HG03108 (cell line): ENCODE data around the gene BEST2.
"Not testable (repeated sequence)": the region's sequence is repeated elsewhere in the genome, so short reads cannot be mapped to it uniquely, and the experiment has no call there.

Experiments
- ATAC-seq: cut with Tn5 transposase; IDR thresholded peaks from one replicate; pipeline ENCODE4 v1.9.1; 2021; ENCODE audit warnings: moderate library complexity; ENCODE audit not compliant: unreplicated experiment

The BEST2 gene

DNA sequence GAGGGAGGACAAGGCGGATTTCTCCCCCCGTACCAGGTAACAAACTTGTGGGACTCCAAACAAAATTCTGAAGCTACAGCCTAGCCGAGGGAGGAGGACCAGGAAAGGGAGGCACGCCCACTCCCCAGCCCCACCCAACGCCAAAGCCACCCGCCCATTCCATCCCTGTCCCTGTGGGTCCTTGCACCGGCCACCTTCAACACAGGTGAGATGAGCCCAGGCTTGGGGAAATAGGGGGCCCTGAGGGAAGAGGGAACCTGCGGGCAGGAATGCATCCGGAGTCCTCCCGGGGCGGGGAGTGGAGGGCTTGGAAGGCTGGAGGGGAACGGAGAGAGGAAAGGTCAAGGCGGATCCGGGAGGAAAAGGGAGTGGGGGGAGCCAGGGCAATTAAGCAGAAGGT is at the start of gene BEST2:
Gene BEST2 (plus strand): TSS at position 157 of the 400 bp plus-strand sequence. CDS start 802 bp downstream, outside the sequence.
- no peak for ATAC-seq

DNA sequence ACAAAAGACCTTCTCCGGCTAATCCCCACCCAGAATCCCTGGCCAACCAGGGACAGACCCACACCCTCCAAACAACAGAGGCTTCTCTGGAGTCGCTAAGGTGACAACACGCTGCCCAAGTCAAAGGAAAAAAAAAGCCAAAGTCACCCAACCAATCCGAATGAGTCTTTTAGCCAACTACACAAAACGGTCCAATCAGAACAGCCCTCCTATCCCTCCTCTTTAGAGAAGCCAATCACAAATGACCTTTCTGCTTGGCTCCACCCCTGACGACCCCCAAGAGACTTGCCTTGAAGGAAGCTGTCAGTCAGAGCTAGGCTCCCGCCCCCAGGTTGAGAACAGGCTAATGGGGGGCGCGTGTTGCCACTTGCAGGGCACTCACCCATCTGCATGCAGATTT is 48.5 kb upstream of the BEST2 start:
- ATAC-seq, result no peak

DNA sequence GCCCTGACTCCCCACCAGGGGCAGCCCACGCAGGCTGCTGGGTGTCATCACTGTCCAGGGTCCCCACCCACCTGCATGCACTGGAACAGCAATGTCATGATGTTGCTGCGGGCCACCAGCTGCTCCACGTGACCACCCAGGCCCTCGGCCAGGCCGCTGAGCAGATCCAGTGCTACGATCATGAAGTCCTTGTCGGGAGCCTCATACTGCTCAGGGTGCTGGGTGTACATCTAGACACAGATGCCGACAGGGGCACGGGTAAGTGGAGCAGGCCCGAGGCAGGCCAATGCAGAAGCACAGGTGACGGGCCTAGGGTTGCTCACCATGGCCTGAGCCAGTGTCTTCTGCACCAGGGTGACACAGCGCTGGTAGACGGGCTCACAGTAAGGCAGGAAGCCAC is 46.4 kb upstream of the BEST2 start:
- ATAC-seq, result no peak

- ATAC-seq, result no peak
Observed at GRCh38 chr19:12705654-12706331, 45.8 kb upstream of the BEST2 start.

DNA sequence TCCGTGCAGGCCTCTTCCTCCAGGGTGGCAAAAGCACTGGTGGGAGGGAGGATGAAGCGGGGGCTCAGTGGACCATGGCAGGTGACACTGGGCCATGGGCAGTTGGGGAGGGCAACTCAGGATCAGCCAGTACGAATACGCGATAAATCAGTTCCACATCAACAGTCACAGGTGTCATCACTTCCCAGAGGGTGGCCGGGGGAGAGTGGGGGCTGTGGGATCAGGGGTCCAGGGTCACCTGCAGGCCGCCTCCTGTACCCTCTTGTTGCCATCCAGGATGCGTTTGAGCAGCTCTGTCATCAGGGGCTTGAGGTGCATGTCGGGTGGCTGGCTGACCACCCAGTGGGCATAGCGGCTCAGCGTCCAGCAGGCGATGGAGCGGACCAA is 45.3 kb upstream of the BEST2 start:
- no peak for ATAC-seq

GRCh38 chr19:12708641-12709040 is 43.0 kb upstream of the BEST2 start:
- ATAC-seq, result no peak

GRCh38 chr19:12711187-12711586 is 40.4 kb upstream of the BEST2 start:
- no peak for ATAC-seq

- ATAC-seq, result not testable (repeated sequence)
Observed at GRCh38 chr19:12712077-12712476, 39.5 kb upstream of the BEST2 start.

- not testable (repeated sequence) for ATAC-seq
Observed at GRCh38 chr19:12713304-12713703, 38.3 kb upstream of the BEST2 start.

DNA sequence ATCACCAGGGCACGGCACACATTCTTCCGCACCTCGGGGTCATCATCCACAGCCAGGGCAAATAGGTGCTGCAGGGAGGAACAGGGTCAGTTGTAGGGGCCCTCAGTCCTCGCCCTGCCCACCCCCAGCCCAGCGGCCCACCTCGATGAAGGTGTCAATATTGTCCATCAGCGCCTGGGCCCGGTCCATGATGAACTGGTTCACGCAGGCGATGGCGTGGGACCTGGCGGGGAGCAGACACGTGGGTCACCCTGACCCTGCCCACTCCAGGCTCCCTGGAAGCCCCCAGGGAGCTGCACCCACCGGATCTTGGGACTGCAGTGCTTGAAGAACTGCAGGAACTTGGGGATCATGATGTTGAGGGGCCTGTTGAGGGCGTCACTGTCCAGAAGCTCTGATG is 36.5 kb upstream of the BEST2 start:
- ATAC-seq, result no peak

DNA sequence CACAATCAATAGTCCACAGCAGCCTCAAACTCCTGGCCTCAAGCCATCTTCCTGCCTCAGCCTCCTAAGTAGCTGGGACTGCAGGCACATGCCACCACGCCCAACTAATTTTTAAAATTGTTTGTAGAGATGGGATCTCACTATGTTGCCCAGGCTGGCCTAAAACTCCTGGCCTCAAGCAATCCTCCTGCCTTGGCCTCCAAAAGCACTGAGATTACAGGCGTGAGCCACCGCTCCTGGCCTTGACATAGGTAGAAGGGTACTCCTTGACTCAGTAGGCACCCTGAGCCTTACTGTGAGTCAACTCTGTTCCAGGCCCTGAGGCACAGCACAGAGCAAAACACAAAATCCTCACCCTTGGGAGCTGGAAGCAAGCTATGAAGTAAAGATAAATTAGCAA is 35.7 kb upstream of the BEST2 start:
- no peak for ATAC-seq

GRCh38 chr19:12720296-12720695 is 31.3 kb upstream of the BEST2 start:
- no peak for ATAC-seq

DNA sequence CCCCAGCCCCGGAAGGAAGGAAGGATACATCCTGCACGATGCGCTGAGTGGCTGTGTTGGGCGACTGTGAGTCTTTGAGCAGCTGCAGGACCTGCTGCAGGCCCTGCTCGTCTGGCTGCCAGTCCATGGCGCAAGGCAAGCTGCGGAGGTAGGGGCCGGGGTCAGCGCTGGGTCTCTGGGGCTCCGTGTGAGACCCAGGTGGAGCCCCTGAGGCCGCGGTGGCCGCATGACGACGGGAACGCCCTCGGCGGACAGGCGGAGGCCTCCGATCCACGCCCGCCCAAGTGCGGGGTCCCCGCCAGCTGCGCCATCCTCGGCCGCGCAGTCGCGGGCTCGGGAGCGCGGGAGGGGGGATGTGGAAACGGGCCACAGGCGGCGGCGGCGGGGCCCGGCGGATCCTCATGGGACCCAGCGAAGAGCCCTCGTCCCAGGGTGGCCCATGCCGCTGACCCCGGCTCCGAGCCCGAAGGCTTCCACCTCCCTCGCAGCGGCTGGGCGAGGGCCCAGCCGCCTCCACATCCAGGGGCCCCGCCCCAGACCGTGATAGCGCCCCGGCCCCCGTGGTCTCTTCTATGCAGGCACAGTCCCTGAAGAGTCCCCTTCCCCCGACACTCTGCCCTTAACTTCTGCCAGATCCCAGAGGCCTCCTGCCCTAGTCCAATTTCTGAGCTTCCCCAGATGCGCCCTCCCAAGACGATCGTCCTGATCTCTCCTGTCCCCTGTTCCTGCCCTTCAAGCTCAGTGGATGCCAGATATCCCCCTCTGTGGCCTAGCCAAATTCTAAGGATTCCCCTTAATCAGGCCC is 30.5 kb upstream of the BEST2 start:
- ATAC-seq, result no peak

DNA sequence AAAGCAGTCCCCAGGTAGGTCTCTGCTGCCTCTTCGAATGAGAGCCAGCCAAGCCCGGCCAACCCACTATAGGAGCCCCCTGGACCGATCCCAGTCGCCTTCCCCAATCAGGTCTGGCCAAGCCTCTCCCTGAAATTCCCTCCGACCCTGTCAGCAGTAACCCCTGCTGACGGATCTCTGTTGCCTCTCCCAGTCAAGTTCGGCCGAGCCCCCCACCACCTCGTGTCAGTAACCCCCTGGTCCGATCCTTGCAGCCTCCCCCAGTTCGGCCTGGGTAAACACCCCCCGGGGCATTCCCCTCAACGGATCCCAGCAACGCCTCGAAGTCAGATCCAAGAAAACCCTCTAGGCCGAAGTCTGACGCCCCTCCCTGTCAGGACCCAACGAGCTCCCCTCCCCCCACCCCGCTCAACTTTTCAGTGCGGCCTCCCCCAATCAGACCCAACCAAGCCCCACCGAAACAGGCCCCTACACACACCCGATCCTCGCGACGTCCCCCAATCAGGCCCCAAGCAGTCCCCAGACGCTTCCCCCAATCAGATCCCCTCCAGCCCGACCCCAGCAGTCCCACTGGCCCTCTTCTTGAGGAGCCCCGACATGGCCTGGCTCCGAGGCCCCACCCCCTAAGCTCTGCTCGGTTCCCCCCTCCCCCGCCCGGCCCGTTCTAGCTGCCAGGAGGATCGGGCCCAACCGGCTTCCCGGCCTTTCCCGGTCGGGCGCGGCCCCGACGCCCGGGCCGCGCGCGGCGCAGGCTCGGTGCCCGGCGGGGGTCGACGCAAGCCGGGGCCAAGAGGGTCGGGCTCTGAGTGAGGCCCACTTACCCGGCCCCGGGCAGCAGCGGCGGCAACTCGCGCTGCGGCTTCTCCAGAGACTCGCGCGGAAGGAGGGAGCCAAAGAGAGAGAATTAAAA is 29.7 kb upstream of the BEST2 start:
- peak; percentile 7 for ATAC-seq

DNA sequence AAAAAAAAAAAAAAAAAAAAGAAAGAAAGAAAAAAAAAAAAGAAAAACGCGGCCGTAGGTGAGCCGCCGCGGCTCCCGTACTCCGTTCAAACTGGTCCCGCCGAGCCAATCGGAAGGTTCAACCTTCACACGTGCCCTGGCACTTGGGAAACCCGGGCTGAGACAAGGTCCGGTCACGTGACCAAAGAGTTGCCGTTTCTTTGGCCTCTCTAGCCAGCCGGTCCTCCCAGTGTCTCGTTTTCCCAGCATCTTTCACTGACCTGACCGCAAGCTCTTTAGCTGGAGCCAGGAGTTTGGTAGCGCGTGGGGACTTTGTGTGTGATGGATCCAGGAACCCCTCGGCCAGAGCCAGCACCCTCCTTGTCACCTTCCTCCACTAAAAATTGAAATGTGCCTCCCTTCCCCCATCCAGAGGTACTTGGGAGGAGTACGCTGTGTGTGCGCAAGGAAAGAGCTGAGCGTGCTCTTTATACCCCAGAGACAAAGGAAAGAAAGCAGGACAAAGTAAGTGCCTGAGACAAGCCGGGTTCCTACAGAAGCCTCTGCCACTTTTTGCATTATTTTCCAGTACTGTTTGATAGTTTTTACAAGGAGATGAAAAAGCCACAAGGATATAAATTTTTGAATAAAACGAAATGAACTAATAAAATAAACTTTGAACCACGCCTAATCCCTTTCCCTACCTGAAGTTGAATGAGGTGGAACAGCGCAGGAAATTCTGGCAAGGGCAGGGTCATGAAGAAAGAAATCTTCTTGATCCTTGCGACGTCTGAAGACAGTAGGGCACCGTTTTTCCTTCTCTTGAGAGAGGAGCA is 28.8 kb upstream of the BEST2 start:
- ATAC-seq, result peak; percentile 71

DNA sequence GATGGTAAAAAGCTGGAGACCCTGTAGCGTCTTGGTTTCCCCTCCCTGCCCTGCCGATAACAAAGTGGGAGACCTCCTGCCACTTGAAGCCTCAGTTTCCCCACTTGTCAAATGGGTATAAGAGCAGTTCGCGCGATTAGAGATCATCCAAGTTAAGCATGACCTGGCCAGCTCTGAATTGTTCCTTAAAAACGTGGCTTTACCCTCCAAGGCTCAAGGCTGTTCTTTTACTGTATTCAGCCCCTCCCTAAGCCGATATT is 28.3 kb upstream of the BEST2 start:
- ATAC-seq, result no peak

GRCh38 chr19:12723641-12724426 is 27.8 kb upstream of the BEST2 start, which contains the start of gene TNPO2:
TSS of gene TNPO2 (minus strand) at chr19:12723932. CDS start at chr19:12720977, 2,955 bp downstream.
- ATAC-seq, result no peak

DNA sequence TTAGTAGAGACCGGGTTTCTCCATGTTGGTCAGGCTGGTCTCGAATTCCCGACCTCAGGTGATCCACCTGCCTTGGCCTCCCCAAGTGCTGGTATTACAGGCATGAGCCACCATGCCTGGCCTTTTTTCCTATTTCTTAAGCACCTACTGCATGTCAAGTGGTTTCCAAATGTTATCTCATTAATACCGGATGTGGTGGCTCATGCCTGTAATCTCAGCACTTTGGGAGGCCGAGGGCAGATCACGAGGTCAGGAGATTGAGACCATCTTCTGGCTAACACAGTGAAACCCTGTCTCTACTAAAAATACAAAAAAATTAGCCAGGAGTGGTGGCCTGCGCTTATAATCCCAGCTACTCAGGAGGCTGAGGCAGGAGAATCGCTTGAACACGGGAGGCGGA is 26.0 kb upstream of the BEST2 start:
- ATAC-seq, result not testable (repeated sequence)

DNA sequence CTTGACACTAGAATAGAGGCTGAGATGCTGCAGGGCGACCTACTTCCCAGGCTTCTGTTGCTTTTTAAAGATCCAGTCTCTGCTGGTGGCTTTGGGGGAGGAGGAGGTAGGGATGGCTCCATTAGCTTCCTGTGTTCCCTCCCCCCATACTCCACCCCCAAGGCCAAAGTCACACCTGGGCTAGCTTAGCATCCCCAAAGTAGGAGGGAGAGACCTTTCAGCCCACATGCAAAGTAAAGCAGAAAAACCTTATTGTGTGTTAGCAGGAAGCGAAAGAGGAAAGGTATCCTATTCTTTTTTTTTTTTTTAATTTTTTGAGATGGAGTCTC is 24.6 kb upstream of the BEST2 start:
- no peak for ATAC-seq
